Activated CD4-positive, CD25-positive, alpha-beta regulatory T cell treated with anti-CD3 and anti-CD28 coated beads, Interleukin-2, amount 50 U/mL, for 72 hours (primary cell): Measurements from ENCODE around the gene RBM15B.

Source experiments
- DNase-seq: peaks from one replicate; pipeline ENCODE4 v3.0.0; 2021

Gene RBM15B

DNA sequence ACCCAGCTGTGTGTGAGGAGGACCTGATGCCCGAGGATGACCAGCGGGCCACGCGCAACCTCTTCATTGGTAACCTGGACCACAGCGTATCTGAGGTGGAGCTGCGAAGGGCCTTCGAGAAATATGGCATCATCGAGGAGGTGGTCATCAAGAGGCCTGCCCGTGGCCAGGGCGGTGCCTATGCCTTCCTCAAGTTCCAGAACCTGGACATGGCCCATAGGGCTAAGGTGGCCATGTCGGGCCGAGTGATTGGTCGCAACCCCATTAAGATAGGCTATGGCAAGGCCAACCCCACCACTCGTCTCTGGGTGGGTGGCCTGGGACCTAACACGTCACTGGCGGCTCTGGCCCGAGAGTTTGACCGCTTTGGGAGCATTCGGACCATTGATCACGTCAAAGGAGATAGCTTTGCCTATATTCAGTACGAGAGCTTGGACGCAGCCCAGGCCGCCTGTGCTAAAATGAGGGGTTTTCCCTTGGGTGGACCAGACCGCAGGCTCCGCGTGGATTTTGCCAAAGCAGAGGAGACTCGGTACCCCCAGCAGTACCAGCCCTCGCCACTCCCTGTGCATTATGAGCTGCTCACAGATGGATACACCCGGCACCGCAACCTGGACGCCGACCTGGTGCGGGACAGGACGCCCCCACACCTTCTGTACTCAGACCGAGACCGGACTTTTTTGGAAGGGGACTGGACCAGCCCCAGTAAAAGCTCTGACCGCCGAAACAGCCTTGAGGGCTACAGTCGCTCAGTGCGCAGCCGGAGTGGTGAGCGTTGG is 1.5 kb downstream of the RBM15B start:
- DNase-seq, result no peak

DNA sequence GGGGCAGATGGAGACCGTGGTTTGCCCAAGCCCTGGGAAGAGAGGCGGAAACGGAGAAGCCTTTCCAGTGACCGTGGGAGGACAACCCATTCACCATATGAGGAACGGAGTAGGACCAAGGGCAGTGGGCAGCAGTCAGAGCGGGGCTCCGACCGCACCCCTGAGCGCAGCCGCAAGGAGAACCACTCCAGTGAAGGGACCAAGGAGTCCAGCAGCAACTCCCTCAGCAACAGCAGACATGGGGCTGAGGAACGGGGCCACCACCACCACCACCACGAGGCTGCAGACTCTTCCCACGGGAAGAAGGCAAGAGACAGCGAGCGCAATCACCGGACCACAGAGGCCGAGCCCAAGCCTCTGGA is 2.0 kb downstream of the RBM15B start:
- DNase-seq, result no peak

DNA sequence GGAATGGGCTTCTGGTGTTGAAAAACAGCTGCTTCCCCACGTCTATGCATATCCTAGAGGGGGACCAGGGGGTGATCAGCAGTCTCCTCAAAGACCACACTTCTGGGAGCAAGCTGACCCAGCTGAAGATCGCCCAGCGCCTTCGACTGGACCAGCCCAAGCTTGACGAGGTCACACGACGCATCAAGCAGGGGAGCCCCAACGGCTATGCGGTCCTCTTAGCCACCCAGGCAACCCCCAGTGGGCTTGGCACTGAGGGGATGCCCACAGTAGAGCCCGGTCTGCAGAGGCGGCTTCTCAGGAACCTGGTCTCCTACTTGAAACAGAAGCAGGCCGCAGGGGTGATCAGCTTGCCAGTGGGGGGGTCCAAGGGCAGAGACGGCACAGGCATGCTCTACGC is 2.5 kb downstream of the RBM15B start:
- no peak for DNase-seq

DNA sequence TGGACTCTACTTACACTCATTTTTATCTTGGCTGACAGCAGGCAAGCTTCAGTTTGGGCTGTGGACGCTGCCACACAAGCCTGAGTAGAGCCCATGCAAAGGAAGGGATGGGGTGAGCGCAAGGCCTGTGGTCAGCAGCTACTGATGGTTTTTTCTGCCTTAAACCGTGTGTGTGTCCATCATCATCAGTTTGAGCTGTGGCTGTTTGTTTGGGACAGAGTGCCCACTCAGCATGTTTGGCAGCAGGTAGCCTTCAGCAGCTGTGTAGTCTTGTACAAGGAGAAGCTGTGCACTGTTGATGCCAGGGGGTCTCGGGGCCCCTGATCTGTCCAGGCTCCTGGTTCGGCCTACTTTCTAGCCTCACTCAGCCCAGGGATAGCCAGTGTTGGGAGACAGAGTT is 3.5 kb downstream of the RBM15B start:
- no peak for DNase-seq

DNA sequence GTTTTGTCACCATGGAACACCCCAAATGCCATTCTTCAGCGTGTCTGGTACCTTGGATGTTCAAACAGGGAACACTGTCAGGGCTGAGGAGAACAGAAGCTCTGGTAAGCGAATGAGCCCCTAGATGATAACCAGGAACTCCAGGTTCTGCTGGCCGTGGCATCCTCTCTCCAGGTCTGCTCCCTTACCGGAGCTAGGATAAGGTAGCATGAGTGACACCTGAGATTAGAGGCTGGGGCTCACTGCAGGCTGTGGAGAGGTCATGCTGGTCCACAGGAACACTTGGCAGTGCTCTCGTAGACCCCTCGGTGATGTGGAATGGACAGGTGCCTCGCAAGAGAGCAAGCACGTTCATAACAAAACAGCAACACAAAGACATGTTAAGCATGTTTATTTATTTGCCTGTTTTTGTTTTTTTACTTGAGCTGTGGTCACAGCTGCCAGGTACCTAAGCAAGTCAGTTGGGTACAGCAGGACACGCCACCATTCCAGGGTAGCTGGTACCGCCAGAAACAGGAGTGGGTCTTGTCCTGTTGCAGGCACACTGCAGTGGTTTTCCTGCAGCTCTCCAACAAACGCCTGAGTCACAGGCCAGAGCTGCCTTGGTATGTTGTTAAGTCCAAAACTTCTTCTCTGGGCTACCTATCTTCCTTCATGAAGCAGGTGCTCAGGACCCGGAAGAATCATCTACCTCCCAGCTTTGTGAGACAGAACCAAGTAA is 4.6 kb downstream of the RBM15B start:
- no peak for DNase-seq

DNA sequence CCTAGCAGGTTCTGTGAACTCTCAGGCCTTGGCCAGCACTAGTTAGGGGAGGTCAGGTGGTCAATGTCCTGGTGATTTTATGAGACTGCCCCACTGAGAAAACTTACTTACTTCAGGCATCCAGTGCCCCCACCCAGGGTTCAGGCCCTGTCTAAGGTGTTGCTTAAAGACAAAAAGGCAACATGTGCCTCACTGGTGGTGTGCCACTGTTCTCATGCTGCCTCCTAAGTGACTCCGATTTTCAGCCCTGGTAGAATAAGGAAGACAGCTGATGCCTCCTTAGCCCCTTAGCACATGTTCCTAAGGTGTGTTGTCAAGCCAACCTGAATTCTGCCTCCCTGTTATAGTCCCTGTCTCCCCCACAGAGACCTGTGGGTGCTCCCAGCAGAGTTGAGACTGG is 5.3 kb downstream of the RBM15B start:
- DNase-seq, result no peak

DNA sequence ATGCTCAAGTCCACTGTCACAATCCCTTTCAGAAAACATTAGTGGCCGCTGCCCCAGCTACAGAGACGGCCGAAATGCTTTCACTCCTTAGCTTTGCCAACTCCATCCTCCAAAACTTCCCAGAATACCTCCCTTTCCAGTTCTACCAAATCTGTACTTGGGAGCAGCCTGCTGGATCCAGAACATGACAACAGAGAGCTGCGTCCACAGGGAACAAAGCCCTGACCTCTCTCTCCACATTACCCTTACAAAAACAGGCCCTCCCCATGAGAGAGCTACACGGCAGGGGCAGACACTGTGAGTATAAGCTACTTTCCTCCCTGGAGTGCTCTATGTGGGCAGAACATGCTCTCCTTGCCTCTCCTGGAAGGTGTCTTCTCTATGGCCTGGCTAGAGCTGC is 6.3 kb downstream of the RBM15B start:
- no peak for DNase-seq

DNA sequence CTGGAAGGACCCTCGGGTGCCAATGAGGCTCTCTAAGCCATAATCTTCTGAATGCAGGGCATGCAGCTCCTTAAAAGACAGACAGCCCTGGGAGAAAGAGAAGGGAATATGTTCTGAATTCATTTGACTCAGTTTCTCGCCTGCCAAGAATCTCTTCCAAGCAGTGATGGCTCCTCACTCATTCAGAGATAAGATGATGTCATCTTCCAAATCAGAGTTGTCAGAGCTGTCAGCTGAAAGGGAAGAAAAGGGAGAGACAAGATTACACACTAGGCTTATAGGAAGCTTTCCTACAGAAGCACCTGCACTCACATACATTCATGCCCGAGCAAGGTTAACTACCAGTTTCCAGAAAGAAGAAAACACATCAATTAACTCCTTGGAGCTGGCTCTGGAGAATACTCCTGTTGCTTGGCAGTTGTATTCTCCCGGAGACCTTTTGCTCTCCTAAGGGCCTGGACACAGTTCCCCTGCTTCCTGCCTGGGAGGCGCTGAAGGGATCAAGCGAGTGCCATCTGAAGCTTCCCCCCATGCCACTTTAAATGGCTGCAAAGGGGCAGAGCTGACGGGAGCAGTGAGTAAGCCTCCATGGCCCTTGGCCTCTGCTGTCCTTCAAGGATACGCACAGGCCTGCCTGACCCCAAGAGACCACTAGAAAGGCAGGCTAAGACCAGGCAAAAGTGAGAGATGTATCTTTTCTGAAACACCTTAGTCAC is 7.7 kb downstream of the RBM15B start:
- no peak for DNase-seq

DNA sequence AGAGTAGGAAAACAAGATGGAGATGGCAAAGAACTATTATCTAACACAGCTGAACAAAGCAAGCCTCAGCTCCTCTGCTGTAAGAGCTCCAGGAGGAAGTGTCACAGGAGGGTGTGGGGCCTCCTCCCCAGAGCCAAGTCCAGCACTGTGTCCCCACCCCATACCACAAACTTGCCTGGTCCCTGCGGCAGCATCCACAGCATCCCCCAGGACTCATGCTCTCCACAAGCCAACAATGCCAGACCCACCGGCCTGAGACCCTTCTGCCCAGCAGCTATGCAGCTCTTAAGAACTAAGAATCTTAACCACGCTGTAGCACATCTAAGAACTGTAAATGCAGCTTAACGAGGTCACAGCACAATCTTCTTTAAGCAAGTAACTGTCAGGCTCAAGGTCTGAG is 9.1 kb downstream of the RBM15B start:
- no peak for DNase-seq

DNA sequence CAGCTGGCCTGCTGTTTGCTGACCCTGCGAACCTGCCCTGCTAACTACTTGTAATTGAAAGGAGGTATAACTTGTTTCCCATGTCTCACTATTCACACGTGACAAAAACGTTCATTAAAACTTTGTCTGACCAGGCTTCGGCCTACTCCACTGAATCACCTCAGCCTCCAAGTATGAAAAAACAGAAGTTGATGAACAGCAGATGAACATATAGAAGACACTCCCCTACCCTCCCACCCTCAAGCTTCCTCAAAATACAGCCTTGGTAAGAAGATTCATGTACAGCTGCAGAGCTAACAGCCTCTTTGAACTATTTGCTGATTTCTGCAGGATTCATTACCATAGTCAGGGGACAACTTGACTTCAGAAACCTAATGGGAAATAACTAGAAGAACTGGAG is 10.7 kb downstream of the RBM15B start:
- DNase-seq, result no peak

DNA sequence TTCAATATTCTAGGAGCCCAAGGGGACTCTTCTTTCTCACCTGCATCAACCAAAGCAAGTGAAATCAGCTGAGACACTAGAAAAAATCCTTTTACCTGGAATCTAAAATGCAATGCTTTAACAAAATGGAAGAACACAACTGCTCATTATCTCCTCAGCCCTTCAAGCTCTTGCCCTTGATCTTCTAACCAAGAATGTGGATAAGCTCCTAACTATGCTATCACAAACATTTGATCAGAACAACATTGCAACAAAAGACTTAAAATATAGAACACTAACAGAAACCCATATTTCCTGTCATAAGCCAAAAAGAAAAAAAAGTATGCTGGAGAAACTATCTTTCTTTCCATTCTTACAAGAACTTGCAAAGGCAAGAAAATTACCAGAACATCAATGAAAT is 12.6 kb downstream of the RBM15B start:
- no peak for DNase-seq

DNA sequence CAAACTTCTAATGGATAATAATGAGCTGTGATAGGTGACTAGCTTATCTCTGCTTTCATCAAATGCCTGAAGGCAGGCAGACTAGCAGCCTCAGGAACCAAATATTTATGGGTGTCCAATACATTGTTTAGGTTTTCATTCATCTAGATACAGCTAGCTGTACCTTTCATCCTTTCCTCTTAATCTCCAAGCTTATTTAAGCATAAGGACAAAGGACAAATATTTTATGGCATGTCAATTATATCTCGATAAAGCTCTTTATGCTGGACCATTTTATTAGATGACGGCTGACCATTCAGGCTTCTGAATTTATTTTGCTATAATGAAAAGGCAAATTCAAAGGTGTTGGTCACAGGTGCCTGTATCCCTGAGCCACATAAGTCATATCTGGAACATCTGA is 16.9 kb downstream of the RBM15B start:
- no peak for DNase-seq

DNA sequence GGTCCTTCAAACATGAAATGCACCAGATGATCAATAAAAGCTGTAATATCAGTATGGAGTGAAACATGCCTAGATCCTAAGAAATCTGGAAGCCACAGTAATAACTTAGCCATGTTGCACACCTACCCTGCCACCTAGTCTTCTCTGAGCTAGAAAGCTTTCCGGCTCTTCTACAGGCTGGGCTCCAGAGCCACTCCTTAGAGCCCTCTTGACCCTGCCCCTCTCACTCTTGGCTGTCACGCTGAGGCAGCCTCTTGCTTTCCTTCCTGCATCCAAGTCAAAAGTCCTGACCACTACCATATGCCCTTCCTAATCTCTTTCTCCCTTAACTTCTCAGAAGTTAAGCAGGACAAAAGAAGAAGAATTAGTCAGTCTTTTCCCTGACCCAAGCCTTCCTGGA is 17.7 kb downstream of the RBM15B start:
- DNase-seq, result no peak

DNA sequence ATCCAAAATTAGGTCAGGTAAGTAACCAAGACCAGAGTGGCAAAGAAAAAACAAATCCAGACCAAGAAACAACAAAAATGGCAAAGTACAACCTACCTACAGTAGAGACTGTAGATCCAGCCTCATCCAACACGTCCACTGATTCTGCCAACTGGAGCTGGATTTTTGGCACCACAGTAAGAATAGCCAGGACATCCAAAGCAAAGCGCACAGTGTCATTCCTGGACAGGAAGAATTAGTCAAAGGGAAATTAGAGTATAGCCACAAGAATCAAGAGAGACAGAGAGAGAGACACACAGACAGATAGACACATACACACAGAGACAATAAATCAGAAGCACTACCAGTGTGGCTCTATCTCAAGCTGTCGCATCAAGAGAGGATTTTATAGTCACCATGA is 31.1 kb downstream of the RBM15B start:
- no peak for DNase-seq

DNA sequence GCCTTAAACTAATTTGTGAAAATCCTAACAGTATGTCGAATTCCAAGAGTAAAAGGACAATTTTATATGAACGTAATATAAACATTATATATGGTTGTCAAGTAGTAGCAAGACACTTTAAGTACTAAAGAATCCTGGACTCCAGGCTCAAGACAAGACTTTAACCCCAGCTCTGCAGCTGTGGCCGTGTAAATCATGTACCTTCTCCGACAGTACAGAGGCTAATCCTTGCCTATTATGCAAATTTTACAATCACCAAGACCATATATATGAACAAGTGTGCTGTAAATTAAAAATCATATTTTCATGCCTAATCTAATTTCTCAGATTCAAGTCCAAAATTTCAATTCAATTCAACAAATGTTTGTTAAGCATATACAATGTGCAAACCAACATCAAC is 35.8 kb downstream of the RBM15B start:
- DNase-seq, result no peak

DNA sequence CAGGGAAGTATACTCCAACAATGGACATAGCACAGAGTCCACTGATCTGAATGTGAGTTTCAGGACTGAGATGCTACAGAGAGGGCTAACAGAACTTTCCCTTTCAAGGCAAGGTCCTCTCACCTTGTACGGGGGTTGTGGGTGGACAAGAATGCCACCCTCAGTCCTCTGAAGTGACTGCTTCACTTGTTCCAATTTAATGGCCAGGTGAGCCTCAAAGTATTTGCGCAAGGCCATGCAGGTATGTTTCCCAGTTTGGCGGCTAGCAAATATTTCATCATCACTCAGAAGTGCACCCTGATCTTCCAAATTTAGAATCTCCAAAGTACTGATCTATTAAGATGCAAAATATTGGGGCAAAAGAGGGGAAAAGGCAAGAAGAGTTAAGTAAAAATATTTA is 38.1 kb downstream of the RBM15B start:
- no peak for DNase-seq

DNA sequence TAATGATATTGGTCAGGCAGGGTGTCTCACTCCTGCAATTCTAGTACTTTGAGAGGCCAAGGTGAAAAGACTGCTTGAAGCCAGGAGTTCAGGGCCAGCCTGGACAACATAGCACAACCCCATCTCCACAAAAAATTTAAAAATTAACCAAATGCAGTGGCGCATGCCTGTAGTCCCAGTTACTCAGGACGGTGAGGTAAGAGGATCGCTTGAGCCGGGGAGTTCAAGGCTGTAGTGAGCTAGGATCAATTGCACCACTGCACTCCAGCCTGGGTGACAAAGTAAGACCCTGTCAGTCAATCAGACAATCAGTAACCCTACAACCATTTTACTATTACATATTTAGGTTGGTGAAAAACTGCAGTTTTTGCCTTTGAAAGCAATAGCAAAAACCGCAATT is 43.0 kb downstream of the RBM15B start:
- DNase-seq, result no peak

DNA sequence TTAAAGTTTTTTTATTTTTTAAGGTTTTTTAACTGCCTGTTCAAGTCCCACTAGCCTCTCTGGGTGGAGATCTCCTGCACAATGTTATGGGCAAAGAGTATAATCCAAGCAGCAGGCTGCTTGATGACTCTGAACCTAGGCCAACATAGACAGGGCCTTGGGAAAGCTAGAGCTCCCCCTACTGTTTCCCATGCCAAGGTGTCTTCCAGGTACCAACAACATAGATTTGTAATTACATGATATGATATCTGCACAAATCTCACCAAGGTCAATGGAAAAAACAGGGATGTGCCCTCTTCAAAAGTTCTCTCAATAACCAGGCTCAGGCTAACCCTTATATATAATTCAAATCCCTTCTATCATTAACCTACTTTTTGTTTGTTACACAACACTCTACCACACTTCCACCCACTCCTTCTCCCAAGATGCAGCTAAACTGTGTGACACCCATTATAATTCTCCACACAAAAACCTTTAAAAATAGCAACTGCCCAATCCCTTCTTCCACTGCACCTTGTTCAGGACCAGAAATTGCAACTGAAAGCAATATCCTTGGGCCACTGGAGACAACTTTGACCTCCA is 43.8 kb downstream of the RBM15B start:
- DNase-seq, result no peak

DNA sequence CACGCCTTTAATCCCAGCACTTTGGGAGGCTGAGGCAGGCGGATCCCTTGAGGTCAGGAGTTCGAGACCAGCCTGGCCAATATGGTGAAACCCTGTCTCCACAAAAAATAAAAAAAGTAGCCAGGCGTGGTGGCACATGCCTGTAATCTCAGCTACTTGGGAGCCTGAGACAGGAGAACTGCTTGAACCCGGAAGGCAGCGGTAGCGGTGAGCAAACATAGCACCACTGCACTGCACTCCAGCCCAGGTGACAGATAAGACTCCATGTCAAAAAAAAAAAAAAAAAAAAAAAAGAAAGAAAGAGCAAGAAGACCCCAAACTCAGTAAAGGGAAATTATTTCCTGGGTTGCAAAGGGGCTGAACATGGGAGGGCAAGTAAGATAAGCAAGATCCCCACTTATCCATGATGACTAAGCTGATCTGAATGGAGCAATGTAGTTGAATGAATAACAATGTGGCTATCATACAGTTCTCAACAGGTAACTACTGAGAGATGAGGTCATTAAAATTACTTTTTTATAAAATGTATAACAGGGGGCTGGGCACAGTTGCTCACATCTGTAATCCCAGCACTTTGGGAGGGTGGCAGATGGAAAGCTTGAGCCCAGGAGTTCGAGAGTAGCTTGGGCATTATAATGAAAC is 46.0 kb downstream of the RBM15B start:
- DNase-seq, result no peak

DNA sequence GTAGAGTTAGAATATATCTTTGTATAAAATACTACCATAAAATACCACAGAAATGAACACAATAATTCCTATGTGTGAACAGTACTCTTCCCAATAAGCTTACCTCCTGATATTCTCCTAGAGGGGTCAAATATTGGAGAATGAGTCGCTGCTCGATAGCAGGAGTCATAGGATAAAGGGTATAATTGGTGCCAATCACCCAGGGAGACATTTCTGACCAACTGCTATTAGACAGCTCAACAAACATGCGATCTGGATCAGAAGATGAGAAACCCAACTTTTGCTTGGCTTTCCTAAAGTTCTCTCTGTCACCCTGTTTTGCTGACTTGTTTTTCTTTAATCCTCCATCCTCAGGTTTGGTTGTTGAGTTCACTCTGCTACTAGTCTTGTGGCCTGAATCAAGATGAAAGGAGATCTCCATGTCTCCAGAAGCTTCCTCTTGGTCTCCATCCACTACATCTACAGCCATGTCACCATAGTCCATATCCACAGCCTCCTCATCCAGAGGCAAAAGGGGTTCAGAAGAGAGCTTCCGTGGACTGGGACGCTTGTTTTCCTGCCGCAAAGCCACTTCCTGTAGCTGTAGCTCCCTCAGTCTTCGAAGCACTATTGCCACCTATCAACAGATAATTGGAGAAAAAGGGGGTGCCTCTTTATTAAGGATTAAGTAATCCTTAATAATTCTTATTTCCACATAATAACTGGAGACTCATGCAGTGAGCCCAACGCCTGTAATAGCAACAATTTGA is 50.4 kb downstream of the RBM15B start:
- no peak for DNase-seq

DNA sequence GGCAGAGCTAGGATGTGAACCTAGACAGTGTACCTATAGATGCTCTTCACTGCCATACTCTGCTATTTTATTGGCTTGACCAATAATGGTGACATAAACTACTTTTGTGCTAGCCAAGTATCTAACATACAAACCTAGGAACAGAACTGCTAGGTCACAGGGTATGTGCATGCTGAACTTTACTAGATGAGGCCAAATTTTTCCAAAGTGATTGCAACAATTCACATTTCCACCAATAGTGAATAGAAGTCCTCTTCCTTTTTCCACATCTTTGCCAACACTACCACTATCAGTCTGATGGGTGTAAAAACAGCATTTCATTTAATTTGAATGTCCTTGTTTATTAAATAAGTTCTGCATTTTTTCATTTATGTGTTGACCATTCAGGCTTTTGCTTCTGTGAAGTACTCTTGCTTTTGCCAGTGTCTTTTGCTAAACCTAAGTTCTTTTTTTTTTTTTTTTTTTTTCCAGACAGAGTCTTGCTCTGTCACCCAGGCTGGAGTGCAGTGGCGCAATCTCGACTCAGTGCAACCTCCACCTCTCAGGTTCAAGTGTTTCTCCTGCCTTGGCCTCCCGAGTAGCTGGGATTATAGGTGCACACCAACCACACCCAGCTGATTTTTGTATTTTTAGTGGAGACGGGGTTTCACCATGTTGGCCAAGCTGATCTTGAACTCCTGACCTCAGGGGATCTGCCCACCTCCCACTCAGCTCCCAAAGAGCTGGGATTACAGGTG is 54.6 kb downstream of the RBM15B start:
- no peak for DNase-seq
